Stimulated activated CD4-positive, alpha-beta T cell treated with anti-CD3 and anti-CD28 coated beads, TNF-alpha, amount 100 ng/mL, for 48 hours (primary cell): Measurements from ENCODE around the gene ENAH.
A peak's percentile ranks its signal among the peaks of the same experiment; 100 is the strongest.
"Not testable (repeated sequence)": the region's sequence is repeated elsewhere in the genome, so short reads cannot be mapped to it uniquely, and the experiment has no call there.

Experiments used
- DNase-seq, 3 donors: peaks; one replicate each; pipeline ENCODE4 v3.0.0-alpha.2; 2020; ENCODE audit warnings: low read depth in 3 of 3

Gene ENAH

DNA sequence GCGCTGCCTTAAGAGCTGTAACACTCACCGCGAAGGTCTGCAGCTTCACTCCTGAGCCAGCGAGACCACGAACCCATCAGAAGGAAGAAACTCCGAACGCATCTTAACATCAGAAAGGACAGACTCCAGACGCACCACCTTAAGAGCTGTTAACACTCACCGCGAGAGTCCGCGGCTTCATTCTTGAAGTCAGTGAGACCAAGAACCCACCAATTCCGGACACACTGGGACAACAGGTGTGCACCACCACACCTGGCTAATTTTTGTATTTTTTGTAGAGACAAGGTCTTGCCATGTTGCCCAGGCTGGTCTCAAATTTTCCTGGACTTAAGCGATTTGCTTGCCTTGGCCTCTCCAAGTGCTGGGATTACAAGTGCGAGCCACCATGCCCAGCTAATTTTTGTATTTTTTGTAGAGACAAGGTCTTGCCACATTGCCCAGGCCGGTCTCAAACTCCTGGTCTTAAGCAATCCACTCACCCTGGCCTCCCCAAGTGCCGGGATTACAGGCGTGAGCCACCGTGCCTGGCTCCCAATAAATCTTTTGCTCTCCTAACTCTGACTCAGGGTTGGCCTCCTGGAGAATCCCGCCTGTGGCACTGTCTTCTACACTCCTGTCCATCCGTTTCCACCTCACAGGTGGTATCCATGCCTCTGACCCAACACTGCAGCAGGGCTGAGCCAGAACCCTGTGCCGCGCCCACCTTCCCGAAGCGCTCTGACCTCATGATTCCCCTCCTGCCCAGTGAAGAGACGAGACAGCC is 179.1 kb downstream of the ENAH start:
- DNase-seq, result not testable (repeated sequence)

GRCh38 chr1:225473266-225473665 is 179.7 kb downstream of the ENAH start:
- not testable (repeated sequence) for DNase-seq

- no peak for DNase-seq
Measured at GRCh38 chr1:225471453-225472301, 181.2 kb downstream of the ENAH start.

GRCh38 chr1:225471109-225471452 is 181.8 kb downstream of the ENAH start:
- DNase-seq, result no peak

- no peak for DNase-seq
Measured at GRCh38 chr1:225470211-225471108, 182.5 kb downstream of the ENAH start.

DNA sequence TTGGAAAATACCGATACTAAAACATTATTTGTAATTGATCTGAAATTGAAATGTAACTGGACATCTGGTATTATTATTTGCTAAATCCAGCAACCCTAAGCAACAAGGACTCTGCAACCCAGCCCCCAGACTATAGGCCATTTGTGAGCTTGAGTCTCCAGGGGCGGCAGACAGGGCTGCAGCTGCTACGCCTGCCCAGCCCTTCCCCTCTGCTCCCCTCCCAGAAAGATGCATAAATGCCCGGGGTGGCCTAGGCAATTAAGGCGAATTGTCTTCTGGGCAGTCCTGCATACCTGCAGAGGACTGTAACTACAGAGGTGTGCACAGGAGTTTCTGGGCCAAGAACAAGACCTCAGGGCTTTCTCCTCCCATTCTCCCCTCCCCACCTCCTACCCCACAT is 183.9 kb downstream of the ENAH start:
- no peak for DNase-seq

DNA sequence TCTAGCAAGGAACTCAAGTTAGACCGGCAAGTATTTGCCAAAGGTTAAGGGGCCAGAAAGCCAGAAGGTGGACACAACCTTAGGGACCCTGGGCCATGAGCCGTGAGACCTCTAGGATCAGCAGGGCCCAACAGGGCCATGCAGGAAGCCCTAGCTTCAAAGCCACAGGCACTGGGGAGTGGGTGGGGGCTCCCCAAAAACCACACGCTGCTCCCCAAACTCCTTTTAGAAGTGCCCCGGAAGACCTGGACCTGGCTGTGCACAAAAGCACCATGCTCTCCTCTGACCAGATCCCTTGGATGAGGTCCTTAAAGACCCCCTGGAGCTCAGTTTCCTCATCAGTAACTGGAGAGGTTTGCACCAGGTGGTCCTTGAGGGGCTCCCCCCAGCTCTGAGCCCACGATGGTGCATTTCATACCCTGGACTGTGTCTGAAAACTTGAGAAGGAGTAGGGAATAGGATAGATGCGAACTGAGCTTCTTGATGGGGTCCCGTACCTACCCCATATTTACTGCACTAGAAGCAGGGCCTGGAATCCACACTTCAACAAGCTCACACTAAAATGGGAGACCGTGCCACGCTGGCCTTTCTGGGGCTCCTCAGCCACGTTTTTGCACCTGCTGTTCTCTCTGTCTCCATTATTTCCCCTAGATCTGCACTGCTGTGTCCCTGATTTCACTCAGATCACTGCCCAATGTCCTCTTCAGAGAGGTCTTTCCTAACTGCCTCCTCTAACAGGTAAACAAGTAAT is 184.5 kb downstream of the ENAH start:
- DNase-seq, result no peak

DNA sequence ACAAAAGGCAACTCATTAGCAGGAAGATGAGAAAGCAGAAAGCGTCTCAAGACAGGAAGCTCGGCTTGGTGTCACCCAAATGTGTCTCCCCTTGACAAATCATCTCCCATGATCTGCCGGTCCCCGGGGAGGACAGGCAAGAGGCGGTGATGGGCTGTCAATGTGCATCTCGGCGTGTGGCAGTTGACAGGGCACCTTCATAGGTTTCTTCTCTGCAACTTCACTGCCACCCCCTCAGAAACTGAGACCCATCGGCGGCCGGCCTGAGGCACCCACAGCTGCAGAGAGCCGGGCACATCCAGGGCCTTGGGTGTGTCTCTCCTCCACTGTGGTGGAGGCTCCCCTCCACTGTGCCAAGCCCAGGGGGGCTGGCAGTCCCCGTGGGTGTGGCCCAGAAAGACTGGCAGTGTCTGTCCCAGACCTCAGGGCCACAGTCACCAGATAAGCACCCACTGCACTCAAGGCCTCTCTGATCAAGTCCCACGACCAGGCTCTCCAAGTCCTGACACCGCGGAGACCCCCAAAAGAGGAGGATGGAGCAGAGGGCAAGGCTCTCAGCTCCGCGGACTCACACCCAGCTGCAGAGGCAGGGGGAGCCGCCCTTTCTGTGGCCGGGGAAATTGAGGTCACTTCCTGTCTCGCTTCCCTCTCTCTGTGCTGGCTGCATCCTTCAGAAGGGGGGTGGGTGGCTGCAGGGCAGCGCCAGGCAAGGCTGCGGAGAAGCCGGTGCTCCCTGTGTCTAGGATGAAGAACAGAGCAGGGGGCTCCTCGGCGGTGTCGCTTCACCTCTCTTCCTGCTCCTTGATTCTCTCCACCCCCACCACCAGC is 185.5 kb downstream of the ENAH start:
- peak; percentile 60 to 79 (median 75) for DNase-seq

- no peak for DNase-seq
Measured at GRCh38 chr1:225466848-225467192, 186.1 kb downstream of the ENAH start.

DNA sequence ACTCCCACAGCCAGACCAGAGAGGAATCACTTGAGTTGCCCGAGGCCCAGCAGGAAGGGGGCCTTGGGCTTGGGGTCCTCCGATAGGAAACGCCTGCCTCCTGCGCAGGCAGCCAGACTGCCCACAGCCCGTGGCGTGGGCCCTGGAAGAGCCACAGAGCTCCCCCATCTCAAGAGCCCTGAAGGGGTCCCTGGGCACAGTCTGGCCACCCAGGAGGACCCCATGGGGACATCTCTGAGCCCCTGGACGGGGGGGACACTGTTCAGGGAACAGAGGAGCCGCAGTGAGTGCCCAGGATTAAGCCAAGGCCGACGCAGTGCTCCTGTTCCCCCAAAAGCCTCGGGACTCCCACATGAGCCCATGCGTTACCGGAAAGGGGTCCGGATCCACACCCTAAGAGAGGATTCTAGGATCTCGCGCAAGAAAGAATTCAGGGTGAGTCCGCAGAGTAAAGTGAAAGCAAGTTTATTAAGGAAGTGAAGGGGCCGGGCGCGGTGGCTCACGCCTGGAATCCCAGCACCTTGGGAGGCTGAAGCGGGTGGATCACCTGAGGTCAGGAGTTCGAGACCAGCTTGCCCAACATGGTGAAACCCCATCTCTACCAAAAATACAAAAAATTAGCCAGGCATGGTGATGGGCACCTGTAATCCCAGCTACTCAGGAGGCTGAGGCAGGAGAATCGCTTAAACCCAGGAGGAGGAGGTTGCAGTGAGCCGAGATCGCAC is 187.0 kb downstream of the ENAH start:
- DNase-seq, result no peak

DNA sequence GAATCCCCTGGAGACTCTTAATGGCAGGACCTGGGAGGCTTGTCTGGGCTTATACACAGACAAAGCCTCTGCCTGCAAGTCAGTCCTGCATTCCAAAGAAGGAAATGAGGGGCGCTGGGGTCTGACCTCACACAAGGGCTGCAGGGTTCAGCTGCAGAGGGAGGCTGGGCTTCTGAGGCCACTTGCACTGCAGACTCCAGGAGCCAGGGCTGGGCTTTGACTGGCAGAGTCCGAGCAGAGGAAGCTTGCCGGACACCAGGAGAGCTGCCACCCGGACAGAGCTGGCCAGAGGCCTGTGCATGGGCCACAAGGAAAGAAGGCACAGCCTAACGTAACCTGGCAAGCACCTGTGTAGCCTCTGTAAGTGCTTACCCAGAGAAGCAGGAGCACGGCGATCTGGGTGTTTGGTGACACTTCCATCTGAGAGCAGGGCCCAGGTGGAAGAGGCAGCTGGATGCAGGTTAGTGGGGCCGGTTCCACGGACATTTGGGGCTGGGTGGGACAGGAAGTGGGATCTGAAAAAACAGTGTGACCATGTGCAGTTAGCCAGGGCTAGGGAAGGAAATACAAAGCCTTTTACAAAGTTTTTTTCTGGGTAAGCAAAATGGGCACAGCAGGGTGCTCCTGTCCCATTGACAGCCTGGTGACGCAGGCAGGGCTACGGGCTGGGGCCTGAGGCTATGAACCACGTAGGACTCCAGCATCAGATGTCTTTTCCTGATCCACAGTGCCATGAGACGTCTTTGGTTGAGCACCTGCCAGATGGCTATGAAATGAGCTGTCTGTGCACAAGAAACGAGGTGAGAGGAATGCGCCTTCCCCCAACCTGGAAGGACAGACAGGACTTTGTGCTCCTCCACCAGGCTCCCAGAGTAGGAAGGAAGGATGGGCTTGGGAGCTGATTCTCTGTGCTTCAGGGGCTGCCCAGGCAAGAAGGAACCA is 187.8 kb downstream of the ENAH start:
- DNase-seq, result no peak

DNA sequence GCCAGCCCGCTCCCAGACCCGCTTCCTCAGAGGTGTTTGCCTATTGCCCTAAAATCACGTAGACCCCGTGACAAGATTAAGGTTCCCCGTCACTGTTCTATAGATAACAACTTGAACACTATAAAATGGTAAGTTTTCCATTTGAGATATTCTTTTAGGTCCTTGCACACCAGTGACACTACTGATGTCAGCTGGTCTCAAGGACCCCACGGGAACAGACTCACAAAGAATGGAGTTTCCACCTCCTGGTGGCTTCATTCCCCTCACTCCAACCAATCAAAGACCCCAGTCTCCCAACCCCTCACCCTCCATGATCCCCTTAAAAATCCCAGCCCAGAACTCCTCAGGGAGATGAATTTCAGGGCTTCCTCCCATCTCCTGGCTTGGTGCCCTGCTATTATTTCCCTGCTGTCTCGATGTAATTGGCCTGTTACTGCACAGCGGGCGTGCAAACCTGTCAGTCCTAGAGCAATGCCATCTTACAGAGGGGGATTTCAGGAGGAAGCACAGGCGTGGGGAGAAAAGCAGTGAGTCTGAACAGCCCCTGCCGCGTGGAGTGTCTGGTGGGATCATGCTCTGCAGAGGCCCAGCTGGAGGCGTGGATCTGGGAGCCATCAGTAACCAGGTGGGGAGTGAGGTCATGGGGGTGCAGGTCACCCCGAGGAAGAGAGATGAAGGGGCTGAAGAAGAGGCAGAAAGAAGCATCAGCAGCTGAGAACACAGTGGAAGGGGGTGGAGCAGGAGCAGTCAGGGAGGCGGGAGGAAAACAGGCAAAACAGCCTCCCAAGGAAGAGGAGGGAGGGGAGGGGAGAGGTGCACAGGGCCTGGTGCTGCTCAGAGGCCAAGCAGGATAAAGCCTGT is 190.0 kb downstream of the ENAH start:
- DNase-seq, result no peak

- no peak for DNase-seq
Measured at GRCh38 chr1:225462429-225462713, 190.6 kb downstream of the ENAH start.

- no peak for DNase-seq
Measured at GRCh38 chr1:225461533-225462428, 191.1 kb downstream of the ENAH start.

DNA sequence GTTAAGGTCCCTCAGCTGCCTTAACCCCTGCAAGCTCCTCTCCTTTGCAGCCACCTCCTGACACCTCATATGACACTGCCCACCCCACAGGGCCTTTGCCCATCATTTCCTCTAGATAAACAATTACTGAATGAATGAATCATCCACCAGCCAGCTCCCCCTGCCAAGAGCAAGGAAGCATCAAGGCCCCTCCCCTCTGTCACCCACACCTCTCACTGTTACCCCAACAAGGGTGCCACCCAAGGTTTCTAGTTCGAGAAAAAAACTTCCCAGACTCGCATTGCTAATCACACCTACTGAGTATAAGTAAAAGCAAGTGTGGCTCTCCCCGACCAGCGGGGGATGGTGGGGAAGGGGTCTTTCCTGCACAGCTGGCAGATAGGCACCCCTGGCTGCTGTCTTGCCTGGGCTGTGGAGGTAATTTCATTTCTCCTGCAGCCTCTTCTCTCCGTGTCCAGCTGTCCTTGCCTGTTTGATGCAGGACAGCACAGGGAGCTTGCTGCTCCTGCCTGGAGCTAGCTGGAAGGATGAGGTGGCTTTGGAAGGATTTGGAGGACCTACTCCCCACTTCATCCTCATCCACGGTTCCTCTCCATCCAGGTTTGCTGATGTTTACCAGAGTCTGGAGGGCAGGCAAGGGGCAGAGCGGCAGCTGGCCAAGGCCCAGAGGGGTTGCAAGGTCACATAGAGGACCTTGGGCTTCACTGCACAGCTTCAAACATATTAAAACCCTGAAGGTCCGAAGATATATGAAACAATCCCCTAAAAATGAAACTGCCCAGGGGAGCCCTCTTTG is 192.0 kb downstream of the ENAH start:
- no peak for DNase-seq
